SK-N-SH (cell line): ENCODE data around the gene GLYAT. TPM values are rescaled to one million over a fixed set of nuclear protein-coding genes. Genes with fewer than 3 reads are reported as not detected.

ENCODE experiments used
- CTCF ChIA-PET: fragments of 300-600, 350-600 bp; formaldehyde crosslinking; extraction: SDS; loops from one replicate; lab custom pipeline; 2021; lab: Yijun Ruan, JAX
- POLR2A ChIA-PET: fragments of 350-600 bp; sonication (Branson Sonifier 250); formaldehyde crosslinking; extraction: SDS; loops from one replicate; lab custom pipeline; 2020; ENCODE audit warnings: antibody characterized with exemption, inconsistent platforms; lab: Yijun Ruan, JAX
- DNase-seq: peaks from one replicate; pipeline ENCODE4 v3.0.0; 2012
- H2AFZ ChIP-seq: fragments of 200-600 bp; sonication (generic); 2 replicates; pipeline ENCODE4 v1.8.1; 2016; ENCODE audit warnings: antibody characterized with exemption, mild to moderate bottlenecking, low read depth
- H3F3A ChIP-seq: fragments of 200-600 bp; sonication (generic); replicated peaks from 2 replicates; pipeline ENCODE3; 2016; ENCODE audit warnings: antibody characterized with exemption, mild to moderate bottlenecking; ENCODE audit not compliant: insufficient read depth
- H3K27ac ChIP-seq, 2 experiments: fragments of 200-500 bp in 1 of 2; fragments of 200-600 bp in 1 of 2; sonication (Bioruptor generic) in 1 of 2; sonication (generic), shearing (Covaris generic) in 1 of 2; 2 replicates each; pipeline versions ENCODE4 v1.5.1 to v1.6.1; 2014 to 2016; ENCODE audit warnings: low read depth in 2 of 2, inconsistent platforms in 1 of 2, low read length in 1 of 2, mild to moderate bottlenecking in 1 of 2, mixed read lengths in 1 of 2
- H3K27me3 ChIP-seq: fragments of 200-600 bp; sonication (generic), shearing (Covaris generic); 2 replicates; pipeline ENCODE4 v1.6.1; 2016; ENCODE audit warnings: mixed run types; ENCODE audit not compliant: insufficient read depth
- H3K36me3 ChIP-seq, 2 experiments: fragments of 200-500 bp in 1 of 2; fragments of 200-600 bp in 1 of 2; sonication (Bioruptor generic) in 1 of 2; sonication (generic) in 1 of 2; replicated peaks in 1 of 2; 2 replicates each; pipeline versions ENCODE3 to v1.5.1; 2014 to 2016; ENCODE audit warnings: low read length in 1 of 2, mild to moderate bottlenecking in 1 of 2; ENCODE audit not compliant: insufficient read depth in 2 of 2, control insufficient read depth in 1 of 2
- H3K4me1 ChIP-seq, 2 experiments: fragments of 200-500 bp in 1 of 2; fragments of 200-600 bp in 1 of 2; sonication (Bioruptor generic) in 1 of 2; sonication (generic), shearing (Covaris generic) in 1 of 2; 2 replicates each; pipeline versions ENCODE4 v1.5.1 to v1.6.1; 2014 to 2016; ENCODE audit warnings: low read depth in 1 of 2, low read length in 1 of 2, mixed run types in 1 of 2; ENCODE audit not compliant: insufficient read depth in 2 of 2, control insufficient read depth in 1 of 2
- H3K4me2 ChIP-seq: fragments of 200-600 bp; sonication (generic), shearing (Covaris generic); 2 replicates; pipeline ENCODE4 v1.6.1; 2017; ENCODE audit warnings: mixed run types
- H3K4me3 ChIP-seq, 2 experiments: fragments of 200-500 bp in 1 of 2; fragments of 200-600 bp in 1 of 2; sonication (Bioruptor generic) in 1 of 2; sonication (generic), shearing (Covaris generic) in 1 of 2; 2 replicates each; pipeline versions ENCODE4 v1.5.1 to v1.8.1; 2014 to 2016; ENCODE audit warnings: low read depth in 2 of 2, inconsistent platforms in 1 of 2, low read length in 1 of 2, mild to moderate bottlenecking in 1 of 2, mixed read lengths in 1 of 2, moderate library complexity in 1 of 2
- H3K79me2 ChIP-seq: fragments of 200-600 bp; sonication (generic); 2 replicates; pipeline ENCODE4 v1.8.1; 2017; ENCODE audit warnings: mild to moderate bottlenecking; ENCODE audit not compliant: insufficient read depth
- H3K9ac ChIP-seq: fragments of 200-600 bp; sonication (generic); 2 replicates; pipeline ENCODE4 v1.6.1; 2017; ENCODE audit warnings: mixed run types
- H3K9me2 ChIP-seq: fragments of 200-600 bp; sonication (generic); 2 replicates; pipeline ENCODE4 v1.6.1; 2017; ENCODE audit warnings: mixed run types
- H3K9me3 ChIP-seq: fragments of 200-600 bp; sonication (generic); 2 replicates; pipeline ENCODE4 v1.6.1; 2017; ENCODE audit warnings: mixed run types, mild to moderate bottlenecking, moderate library complexity
- H4K20me1 ChIP-seq: fragments of 200-600 bp; sonication (generic); 2 replicates; pipeline ENCODE4 v1.6.1; 2017; ENCODE audit warnings: mild to moderate bottlenecking, mixed run types; ENCODE audit not compliant: insufficient read depth
- EZH2phosphoT487 ChIP-seq: fragments of 200-600 bp; sonication (generic); IDR thresholded peaks from 2 replicates; pipeline ENCODE4 v1.6.1; 2017; ENCODE audit warnings: low read depth, mixed run types, mild to moderate bottlenecking, antibody characterized with exemption, moderate library complexity, borderline replicate concordance
- GATA2 ChIP-seq: sonication (generic); formaldehyde crosslinking; IDR thresholded peaks from 2 replicates; pipeline ENCODE4 v1.5.0; 2020; ENCODE audit warnings: mild to moderate bottlenecking, missing genetic modification reagents
- MEF2A ChIP-seq: IDR thresholded peaks from 2 replicates; pipeline ENCODE4 v1.4.0; 2012; ENCODE audit warnings: low read depth, borderline replicate concordance
- REST ChIP-seq: IDR thresholded peaks from 2 replicates; pipeline ENCODE4 v1.6.1; 2012; ENCODE audit warnings: mild to moderate bottlenecking, low read depth, low read length, moderate library complexity
- RFX5 ChIP-seq: IDR thresholded peaks from 2 replicates; pipeline ENCODE4 v1.6.1; 2012; ENCODE audit warnings: mild to moderate bottlenecking, improper control_type of control experiment, low read length
- RXRA ChIP-seq: IDR thresholded peaks from 2 replicates; pipeline ENCODE4 v1.4.0; 2012; ENCODE audit warnings: low read depth, mild to moderate bottlenecking, borderline replicate concordance
- SIN3A ChIP-seq: IDR thresholded peaks from 2 replicates; pipeline ENCODE4 v1.6.1; 2012; ENCODE audit warnings: low read depth, mild to moderate bottlenecking, low read length, moderate library complexity, borderline replicate concordance
- TCF12 ChIP-seq: IDR thresholded peaks from 2 replicates; pipeline ENCODE4 v1.4.0; 2012
- TEAD4 ChIP-seq: IDR thresholded peaks from 2 replicates; pipeline ENCODE4 v1.4.0; 2012; ENCODE audit warnings: mild to moderate bottlenecking, borderline replicate concordance; ENCODE audit not compliant: insufficient read depth
- USF1 ChIP-seq: IDR thresholded peaks from 2 replicates; pipeline ENCODE4 v1.4.0; 2012; ENCODE audit warnings: low read depth, borderline replicate concordance
- ZBTB33 ChIP-seq: IDR thresholded peaks from 2 replicates; pipeline ENCODE4 v1.4.0; 2012; ENCODE audit warnings: low read depth, borderline replicate concordance
- WGBS: methylation state at CpG from one replicate; pipeline ENCODE4 v1.1.6; 2017; ENCODE audit warnings: low lambda C conversion rate; 5-methylcytosine and 5-hydroxymethylcytosine counted together
- polyA plus RNA-seq, 3 experiments: library from polyadenylated mRNA; depleted of rRNA; stranded (reverse); fragments of >200 nt; gene quantifications; 2 replicates each; pipeline ENCODE4 v1.2.3, GENCODE V29; 2012
- TF ChIP-seq, protein P1 (sequence below): IDR thresholded peaks from 2 replicates; pipeline ENCODE4 v1.4.0; 2012; ENCODE audit warnings: low read depth

The GLYAT gene
- polyA plus RNA-seq, 1 of the 3 experiments (the other 2 are of a cell fraction) = not detected

DNA sequence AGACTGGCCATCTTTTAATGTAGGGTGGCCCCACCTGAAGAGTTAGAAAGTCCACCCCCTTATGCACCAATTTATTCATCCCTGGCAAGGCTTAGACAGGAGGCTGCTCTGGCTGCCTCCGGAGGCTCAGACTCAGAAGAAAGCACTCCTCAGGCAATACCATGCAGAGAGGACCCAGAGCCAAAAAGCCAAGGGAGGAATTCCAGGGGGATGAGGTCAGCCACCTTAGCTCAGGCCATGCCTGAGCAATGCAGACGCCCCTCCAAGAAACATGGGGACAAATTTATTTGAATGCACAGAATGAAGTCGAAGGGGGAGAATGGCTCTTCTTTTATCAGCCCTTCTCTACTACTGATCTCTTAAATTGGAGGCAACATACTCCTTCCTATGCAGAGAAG, 39.7 kb upstream of the GLYAT start:
- POLR2A ChIA-PET = no interaction called here
- peak overlapping the region; percentile 67; the same call in 1 of the 2 replicates for H3K4me2 ChIP-seq

GRCh38 chr11:58770627-58771457, 39.1 kb upstream of the GLYAT start:
- WGBS = 13% methylated on average over 11 of the region's 11 CpGs
- no peak for TF ChIP-seq EZH2phosphoT487
- TF ChIP-seq SIN3A = no peak
- no peak for TF ChIP-seq REST
- TF ChIP-seq TCF12 = peak; percentile 34; the same call in 1 of the 2 replicates
- no peak for TF ChIP-seq GATA2 (CRISPR knock-in tag)
- Histone ChIP-seq H2AFZ (no peak overlapping the region), H3K4me2 (peak overlapping the region; percentile 67), H3K36me3 (no peaks in the 10 kb centered on the region), H3K27ac (no peak overlapping the region), H3K27me3 (no peaks in the 10 kb centered on the region), H4K20me1 (no peaks in the 10 kb centered on the region), H3K4me3 (0 out of 4 replicates have a peak overlapping the region, but pooled peaks of 1 of the 2 experiments have one; percentile 23), H3K4me1 (no peaks in the 10 kb centered on the region), H3F3A (no peaks in the 10 kb centered on the region), H3K79me2 (no peaks in the 10 kb centered on the region), H3K9me2 (no peaks in the 10 kb centered on the region), H3K9ac (no peak overlapping the region), H3K9me3 (no peaks in the 10 kb centered on the region)
- DNase-seq = no peak
- ChIA-PET POLR2A (no interaction called here), CTCF (no interaction called here)

More for the DNA sequence above, 39.7 kb upstream of the GLYAT start:
- H3K79me2 ChIP-seq = no peaks in the 10 kb centered on the region
- DNase-seq = no peak
- no peaks in the 10 kb centered on the region for H3F3A ChIP-seq
- no peaks in the 10 kb centered on the region for H3K9me3 ChIP-seq
- H3K27ac ChIP-seq = no peak overlapping the region
- no peaks in the 10 kb centered on the region; the same call in 1 of the 2 replicates for H3K27me3 ChIP-seq
- H3K9me2 ChIP-seq = no peaks in the 10 kb centered on the region
- CTCF ChIA-PET = interaction anchor here (1.2 kb wide), 1 partner anchor 17 kb away, joined by 3 read pairs; no protein-coding TSS in a partner anchor
- H3K36me3 ChIP-seq = no peaks in the 10 kb centered on the region
- WGBS = 6% methylated on average over 3 of the region's 3 CpGs
- H3K4me3 ChIP-seq = no peak overlapping the region
- H3K4me1 ChIP-seq = no peaks in the 10 kb centered on the region
- H4K20me1 ChIP-seq = no peaks in the 10 kb centered on the region
- no peak for TF ChIP-seq SIN3A
- TF ChIP-seq ZBTB33 = no peak
- no peak for TF ChIP-seq RXRA
- no peak for TF ChIP-seq RFX5
- no peak for TF ChIP-seq MEF2A
- TF ChIP-seq USF1 = no peak
- TF ChIP-seq, protein P1, sequence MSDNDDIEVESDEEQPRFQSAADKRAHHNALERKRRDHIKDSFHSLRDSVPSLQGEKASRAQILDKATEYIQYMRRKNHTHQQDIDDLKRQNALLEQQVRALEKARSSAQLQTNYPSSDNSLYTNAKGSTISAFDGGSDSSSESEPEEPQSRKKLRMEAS = no peak
- TF ChIP-seq TEAD4 = no peak
- TF ChIP-seq, all 33 proteins: peak for 0
- H3K9ac ChIP-seq = no peak overlapping the region
- no peak overlapping the region for H2AFZ ChIP-seq
